SK-N-MC (cell line): ENCODE measurements around the gene MRPS34.

ENCODE experiments used
- EZH2 ChIP-seq: fragments of 200-600 bp; sonication (generic); IDR thresholded peaks from one replicate; pipeline ENCODE4 v1.6.1; 2017; ENCODE audit warnings: antibody characterized with exemption
- POLR2AphosphoS5 ChIP-seq: IDR thresholded peaks from 2 replicates; pipeline ENCODE4 v1.6.1; 2012; ENCODE audit warnings: mild to moderate bottlenecking, low read depth, low read length, borderline replicate concordance

GRCh38 chr16:1745181-1745899 is 27.6 kb downstream of the MRPS34 start:
- TF ChIP-seq POLR2AphosphoS5 (no peak), EZH2 (no peak)
